ENCODE results near the gene ACAD11. TPM values are rescaled to one million over a fixed set of nuclear protein-coding genes. Genes with fewer than 3 reads are reported as not detected.

ACAD11 gene
- total and polyA plus RNA-seq, 9 of the 15 experiments (the other 6 are each of a cell fraction or from before 2014, with no cell fraction given), result 1.3 to 8.4 (median 4.0) TPM

DNA sequence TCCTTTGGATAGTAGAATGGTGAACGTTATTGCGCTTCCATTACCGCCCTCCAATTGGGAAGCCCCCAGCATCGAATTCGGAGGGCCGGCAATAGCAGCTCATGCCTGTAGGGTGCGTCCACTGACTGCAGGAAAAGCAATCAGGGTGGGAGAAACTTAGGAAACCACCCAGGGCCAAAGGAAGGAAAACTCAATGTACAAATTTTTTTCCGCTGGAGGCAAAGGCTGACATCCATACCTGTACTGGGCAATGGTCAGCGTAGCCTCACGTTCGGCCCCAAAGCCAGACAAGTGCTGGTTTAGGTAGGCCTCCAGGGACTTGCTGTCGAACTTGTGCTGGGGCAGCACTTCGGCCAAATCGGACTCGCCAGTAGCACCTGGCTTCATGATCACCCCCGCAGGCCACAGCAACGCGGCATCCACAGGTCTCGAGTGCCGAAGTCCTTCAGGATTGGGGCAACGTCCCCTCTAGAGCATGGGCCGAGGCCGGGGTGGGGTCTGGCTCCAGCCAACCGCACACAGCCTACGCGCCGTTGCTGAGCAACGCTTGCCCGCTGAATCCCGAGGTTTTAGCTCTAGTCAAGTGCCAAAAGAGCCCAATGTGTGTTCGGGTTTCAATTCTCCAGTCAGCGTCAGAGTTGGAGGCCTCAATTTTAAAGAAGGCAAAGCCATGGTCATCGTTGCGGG is at the start of gene ACAD11 (continued):
- TF ChIP-seq, protein P1, sequence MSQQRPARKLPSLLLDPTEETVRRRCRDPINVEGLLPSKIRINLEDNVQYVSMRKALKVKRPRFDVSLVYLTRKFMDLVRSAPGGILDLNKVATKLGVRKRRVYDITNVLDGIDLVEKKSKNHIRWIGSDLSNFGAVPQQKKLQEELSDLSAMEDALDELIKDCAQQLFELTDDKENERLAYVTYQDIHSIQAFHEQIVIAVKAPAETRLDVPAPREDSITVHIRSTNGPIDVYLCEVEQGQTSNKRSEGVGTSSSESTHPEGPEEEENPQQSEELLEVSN (IDR thresholded peaks at IDR 0.05; ENCODE audit: borderline replicate concordance in 1 of 2, extremely low read depth in 1 of 2, insufficient read depth in 1 of 2, insufficient read length in 1 of 2, low read depth in 1 of 2, low read length in 1 of 2, poor library complexity in 1 of 2, severe bottlenecking in 1 of 2), result peak in 1 of 2 experiments; percentile 15
- TF ChIP-seq THRAP3 (IDR thresholded peaks at IDR 0.05; ENCODE audit: borderline replicate concordance), result no peak
- no peak for TF ChIP-seq ARNT (IDR thresholded peaks at IDR 0.05)
- TF ChIP-seq, protein P2, sequence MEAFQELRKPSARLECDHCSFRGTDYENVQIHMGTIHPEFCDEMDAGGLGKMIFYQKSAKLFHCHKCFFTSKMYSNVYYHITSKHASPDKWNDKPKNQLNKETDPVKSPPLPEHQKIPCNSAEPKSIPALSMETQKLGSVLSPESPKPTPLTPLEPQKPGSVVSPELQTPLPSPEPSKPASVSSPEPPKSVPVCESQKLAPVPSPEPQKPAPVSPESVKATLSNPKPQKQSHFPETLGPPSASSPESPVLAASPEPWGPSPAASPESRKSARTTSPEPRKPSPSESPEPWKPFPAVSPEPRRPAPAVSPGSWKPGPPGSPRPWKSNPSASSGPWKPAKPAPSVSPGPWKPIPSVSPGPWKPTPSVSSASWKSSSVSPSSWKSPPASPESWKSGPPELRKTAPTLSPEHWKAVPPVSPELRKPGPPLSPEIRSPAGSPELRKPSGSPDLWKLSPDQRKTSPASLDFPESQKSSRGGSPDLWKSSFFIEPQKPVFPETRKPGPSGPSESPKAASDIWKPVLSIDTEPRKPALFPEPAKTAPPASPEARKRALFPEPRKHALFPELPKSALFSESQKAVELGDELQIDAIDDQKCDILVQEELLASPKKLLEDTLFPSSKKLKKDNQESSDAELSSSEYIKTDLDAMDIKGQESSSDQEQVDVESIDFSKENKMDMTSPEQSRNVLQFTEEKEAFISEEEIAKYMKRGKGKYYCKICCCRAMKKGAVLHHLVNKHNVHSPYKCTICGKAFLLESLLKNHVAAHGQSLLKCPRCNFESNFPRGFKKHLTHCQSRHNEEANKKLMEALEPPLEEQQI (IDR thresholded peaks at IDR 0.05), result peak; percentile 3; the same call in 1 of the 2 replicates
- TF ChIP-seq KAT7 (CRISPR knock-in tag; IDR thresholded peaks at IDR 0.05; ENCODE audit: borderline replicate concordance), result 0 out of 2 replicates have a peak, but pooled peaks have one; percentile 49
- no peak for TF ChIP-seq PRPF4 (IDR thresholded peaks at IDR 0.05; ENCODE audit: insufficient read depth, low read depth, low read length, poor library complexity, severe bottlenecking)
- TF ChIP-seq, protein P3, sequence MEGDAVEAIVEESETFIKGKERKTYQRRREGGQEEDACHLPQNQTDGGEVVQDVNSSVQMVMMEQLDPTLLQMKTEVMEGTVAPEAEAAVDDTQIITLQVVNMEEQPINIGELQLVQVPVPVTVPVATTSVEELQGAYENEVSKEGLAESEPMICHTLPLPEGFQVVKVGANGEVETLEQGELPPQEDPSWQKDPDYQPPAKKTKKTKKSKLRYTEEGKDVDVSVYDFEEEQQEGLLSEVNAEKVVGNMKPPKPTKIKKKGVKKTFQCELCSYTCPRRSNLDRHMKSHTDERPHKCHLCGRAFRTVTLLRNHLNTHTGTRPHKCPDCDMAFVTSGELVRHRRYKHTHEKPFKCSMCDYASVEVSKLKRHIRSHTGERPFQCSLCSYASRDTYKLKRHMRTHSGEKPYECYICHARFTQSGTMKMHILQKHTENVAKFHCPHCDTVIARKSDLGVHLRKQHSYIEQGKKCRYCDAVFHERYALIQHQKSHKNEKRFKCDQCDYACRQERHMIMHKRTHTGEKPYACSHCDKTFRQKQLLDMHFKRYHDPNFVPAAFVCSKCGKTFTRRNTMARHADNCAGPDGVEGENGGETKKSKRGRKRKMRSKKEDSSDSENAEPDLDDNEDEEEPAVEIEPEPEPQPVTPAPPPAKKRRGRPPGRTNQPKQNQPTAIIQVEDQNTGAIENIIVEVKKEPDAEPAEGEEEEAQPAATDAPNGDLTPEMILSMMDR (IDR thresholded peaks at IDR 0.05 in 2 of 3, conservative IDR thresholded peaks at IDR 0.05 in 1 of 3; ENCODE audit: insufficient read depth in 2 of 3, low read depth in 1 of 3, low read length in 3 of 3), result peak; percentile 56 to 76 (median 60)
- TF ChIP-seq RFX1 (IDR thresholded peaks at IDR 0.05), result peak; percentile 86
- TF ChIP-seq, protein P4, sequence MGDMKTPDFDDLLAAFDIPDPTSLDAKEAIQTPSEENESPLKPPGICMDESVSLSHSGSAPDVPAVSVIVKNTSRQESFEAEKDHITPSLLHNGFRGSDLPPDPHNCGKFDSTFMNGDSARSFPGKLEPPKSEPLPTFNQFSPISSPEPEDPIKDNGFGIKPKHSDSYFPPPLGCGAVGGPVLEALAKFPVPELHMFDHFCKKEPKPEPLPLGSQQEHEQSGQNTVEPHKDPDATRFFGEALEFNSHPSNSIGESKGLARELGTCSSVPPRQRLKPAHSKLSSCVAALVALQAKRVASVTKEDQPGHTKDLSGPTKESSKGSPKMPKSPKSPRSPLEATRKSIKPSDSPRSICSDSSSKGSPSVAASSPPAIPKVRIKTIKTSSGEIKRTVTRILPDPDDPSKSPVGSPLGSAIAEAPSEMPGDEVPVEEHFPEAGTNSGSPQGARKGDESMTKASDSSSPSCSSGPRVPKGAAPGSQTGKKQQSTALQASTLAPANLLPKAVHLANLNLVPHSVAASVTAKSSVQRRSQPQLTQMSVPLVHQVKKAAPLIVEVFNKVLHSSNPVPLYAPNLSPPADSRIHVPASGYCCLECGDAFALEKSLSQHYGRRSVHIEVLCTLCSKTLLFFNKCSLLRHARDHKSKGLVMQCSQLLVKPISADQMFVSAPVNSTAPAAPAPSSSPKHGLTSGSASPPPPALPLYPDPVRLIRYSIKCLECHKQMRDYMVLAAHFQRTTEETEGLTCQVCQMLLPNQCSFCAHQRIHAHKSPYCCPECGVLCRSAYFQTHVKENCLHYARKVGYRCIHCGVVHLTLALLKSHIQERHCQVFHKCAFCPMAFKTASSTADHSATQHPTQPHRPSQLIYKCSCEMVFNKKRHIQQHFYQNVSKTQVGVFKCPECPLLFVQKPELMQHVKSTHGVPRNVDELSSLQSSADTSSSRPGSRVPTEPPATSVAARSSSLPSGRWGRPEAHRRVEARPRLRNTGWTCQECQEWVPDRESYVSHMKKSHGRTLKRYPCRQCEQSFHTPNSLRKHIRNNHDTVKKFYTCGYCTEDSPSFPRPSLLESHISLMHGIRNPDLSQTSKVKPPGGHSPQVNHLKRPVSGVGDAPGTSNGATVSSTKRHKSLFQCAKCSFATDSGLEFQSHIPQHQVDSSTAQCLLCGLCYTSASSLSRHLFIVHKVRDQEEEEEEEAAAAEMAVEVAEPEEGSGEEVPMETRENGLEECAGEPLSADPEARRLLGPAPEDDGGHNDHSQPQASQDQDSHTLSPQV (IDR thresholded peaks at IDR 0.05), result no peak
- TF ChIP-seq, protein P5, sequence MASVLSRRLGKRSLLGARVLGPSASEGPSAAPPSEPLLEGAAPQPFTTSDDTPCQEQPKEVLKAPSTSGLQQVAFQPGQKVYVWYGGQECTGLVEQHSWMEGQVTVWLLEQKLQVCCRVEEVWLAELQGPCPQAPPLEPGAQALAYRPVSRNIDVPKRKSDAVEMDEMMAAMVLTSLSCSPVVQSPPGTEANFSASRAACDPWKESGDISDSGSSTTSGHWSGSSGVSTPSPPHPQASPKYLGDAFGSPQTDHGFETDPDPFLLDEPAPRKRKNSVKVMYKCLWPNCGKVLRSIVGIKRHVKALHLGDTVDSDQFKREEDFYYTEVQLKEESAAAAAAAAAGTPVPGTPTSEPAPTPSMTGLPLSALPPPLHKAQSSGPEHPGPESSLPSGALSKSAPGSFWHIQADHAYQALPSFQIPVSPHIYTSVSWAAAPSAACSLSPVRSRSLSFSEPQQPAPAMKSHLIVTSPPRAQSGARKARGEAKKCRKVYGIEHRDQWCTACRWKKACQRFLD (CRISPR knock-in tag; IDR thresholded peaks at IDR 0.05), result 0 out of 2 replicates have a peak, but pooled peaks have one; percentile 40
- TF ChIP-seq YY1 (IDR thresholded peaks at IDR 0.05; ENCODE audit: borderline replicate concordance in 1 of 3, control insufficient read depth in 1 of 3, extremely low read depth in 1 of 3, insufficient read depth in 3 of 3, insufficient read length in 1 of 3, insufficient replicate concordance in 2 of 3, low read depth in 1 of 3, low read length in 2 of 3), result peak in 1 of 3 experiments; percentile 8
- no peak for TF ChIP-seq PML (IDR thresholded peaks at IDR 0.05; ENCODE audit: low read length)
